ENCODE data around the gene CERS6. TPM values are rescaled to one million over a fixed set of nuclear protein-coding genes. Genes with fewer than 3 reads are reported as not detected.

The CERS6 gene
- total and polyA plus RNA-seq, 2 of the 8 experiments (the other 6 are each of a cell fraction or from before 2014, with no cell fraction given) = 6.8 to 28.2 TPM

- TF ChIP-seq RFX5 (IDR thresholded peaks at IDR 0.05; ENCODE audit: borderline replicate concordance, low read depth, low read length) (no peak), PHF8 (conservative IDR thresholded peaks at IDR 0.05; ENCODE audit: low read depth, low read length) (no peak), KDM1A (IDR thresholded peaks at IDR 0.05; ENCODE audit: borderline replicate concordance, low read length) (no peak), RNF2 (IDR thresholded peaks at IDR 0.05; ENCODE audit: borderline replicate concordance, low read depth, low read length, missing control alignments, poor library complexity, severe bottlenecking) (no peak)
Measured at GRCh38 chr2:168545439-168546082, 89.5 kb downstream of the CERS6 start (continued).
